ENCODE measurements around the gene FBLN1. TPM values are rescaled to one million over a fixed set of nuclear protein-coding genes. Genes with fewer than 3 reads are reported as not detected.
"Not testable (repeated sequence)": the region's sequence is repeated elsewhere in the genome, so short reads cannot be mapped to it uniquely, and the experiment has no call there.

Gene FBLN1
- total RNA-seq, 1 donor = 0.10 TPM

DNA sequence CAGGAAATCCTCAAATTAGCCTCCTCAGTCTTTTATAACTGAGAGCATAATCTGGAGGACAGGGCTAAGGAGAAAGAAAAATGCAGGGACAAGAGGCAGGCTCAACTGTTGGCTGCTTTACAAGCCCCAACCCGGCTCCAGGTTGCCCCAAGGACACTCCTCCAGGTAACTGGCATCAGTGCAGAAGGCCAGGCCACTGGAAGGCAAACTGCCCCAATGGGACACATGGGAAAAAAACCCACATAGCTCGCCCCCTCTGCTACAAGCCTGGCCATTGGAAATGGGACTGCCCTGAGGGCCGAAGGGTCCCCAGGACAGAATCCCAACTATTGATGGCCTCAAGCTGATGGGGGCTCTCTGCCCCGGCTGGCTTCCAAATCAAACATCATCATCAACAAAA lies 17.9 kb upstream of the FBLN1 start:
- no peaks in the 10 kb centered on the region for H3K9me3 ChIP-seq (ENCODE audit: low read depth, low read length)

DNA sequence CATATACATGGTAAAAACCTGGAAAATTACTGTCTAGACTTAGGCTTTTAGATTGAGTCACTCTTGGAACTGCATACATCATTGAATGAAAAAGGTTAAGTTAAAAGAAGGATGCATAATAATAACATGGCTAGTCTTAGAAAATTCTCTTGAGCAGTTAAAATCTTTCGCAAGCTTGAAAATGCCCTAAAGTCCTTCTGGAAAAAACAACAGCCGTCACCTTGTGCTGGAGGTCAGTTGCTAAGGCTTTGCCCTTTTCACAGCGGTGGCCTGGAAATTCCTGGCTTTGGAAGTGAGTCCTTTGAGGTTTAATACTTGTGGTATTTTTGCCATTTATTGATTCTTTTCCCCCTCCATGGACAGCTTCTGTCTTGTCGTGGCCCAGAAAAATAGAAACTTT lies 17.4 kb upstream of the FBLN1 start:
- H3K4me1 ChIP-seq (ENCODE audit: insufficient read depth, low read length) = no peaks in the 10 kb centered on the region
- H3K9me3 ChIP-seq (ENCODE audit: low read depth, low read length) = no peaks in the 10 kb centered on the region
- no peak overlapping the region for H3K4me3 ChIP-seq (ENCODE audit: low read length)
- peaks cover 2% of the 10 kb centered on the region for H3K27me3 ChIP-seq (ENCODE audit: insufficient read depth, low read length)

More for the DNA sequence above, 17.9 kb upstream of the FBLN1 start:
- Histone ChIP-seq H3K27me3 (ENCODE audit: insufficient read depth, low read length) (peaks cover 2% of the 10 kb centered on the region), H3K4me1 (ENCODE audit: insufficient read depth, low read length) (no peaks in the 10 kb centered on the region), H3K4me3 (ENCODE audit: low read length) (no peak overlapping the region)

DNA sequence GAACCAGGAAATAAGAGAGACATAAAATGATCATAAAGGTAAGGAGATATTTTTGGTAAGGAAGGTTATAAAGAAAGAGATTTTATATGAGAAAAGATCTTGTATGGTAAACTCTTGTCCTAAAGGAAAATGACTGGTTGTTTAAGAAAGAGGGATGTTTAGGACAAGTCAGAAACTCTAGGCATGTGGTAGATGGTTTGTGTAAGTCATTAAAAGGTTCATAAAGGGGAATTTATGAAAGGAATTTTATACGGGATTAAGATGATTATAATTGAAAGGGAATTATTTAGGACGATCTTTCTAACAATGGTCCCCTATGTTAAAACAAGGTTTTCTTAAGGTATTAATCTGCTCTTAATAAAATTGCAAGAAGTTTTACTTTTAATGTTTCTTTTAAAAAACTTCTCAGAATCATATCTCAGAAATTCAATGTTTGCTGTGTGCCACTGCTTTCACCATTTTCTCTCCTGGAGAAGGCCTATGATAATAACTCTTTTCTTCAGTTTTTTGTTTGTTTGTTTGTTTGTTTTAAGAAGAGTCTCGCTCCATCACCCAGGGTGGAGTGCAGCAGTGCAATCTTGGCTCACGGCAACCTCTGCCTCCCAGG lies 13.8 kb upstream of the FBLN1 start:
- Histone ChIP-seq H3K27me3 (ENCODE audit: insufficient read depth, low read length) (peaks cover 2% of the 10 kb centered on the region), H3K4me1 (ENCODE audit: insufficient read depth, low read length) (no peaks in the 10 kb centered on the region)

DNA sequence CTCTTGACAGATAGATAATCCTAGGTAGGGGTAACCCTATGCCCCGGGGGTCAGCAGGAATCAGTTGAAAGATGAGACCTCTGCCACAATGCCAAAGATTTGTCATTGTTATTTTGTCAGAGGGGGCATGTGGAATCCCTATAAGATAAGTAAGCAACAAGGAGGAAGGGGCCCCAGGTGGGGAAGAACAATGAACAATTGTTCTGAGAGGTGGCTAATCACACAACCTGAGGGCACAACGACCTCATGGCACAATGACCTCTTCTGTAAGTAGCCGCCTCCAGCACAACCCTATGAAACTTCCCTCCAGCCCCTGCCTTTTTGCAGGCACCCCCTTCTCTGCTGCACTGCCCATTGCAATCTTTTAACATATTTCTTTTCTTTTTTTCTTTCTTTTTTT lies 11.8 kb upstream of the FBLN1 start:
- H3K27me3 ChIP-seq (ENCODE audit: insufficient read depth, low read length) = peaks cover 2% of the 10 kb centered on the region
- no peak overlapping the region for H3K4me3 ChIP-seq (ENCODE audit: low read length)
- H3K9me3 ChIP-seq (ENCODE audit: low read depth, low read length) = no peaks in the 10 kb centered on the region
- no peaks in the 10 kb centered on the region for H3K4me1 ChIP-seq (ENCODE audit: insufficient read depth, low read length)

More for the DNA sequence above, 13.8 kb upstream of the FBLN1 start:
- H3K4me3 ChIP-seq (ENCODE audit: low read length) = no peak overlapping the region
- H3K9me3 ChIP-seq (ENCODE audit: low read depth, low read length) = no peaks in the 10 kb centered on the region

DNA sequence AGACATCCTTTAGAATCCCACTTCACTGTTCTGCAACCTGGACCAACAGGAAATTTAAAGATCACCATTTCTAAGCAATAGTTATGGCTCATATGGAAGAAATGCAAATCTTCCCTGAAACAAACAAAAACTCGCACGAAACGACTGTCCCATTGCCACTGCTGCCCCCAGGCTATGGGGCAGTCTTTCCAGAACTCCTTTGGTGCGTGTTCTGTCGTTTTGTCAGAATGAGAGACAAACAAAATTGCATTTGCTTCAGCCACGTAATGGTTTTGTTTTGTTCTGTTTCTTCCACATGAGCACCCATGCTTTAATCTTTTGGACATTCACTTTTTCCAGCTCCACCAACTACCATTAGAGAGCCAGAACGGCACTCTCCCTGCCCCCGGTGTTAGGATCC lies 10.8 kb upstream of the FBLN1 start:
- Histone ChIP-seq H3K27me3 (ENCODE audit: insufficient read depth, low read length) (peaks cover 2% of the 10 kb centered on the region), H3K4me1 (ENCODE audit: insufficient read depth, low read length) (no peaks in the 10 kb centered on the region), H3K4me3 (ENCODE audit: low read length) (no peak overlapping the region), H3K9me3 (ENCODE audit: low read depth, low read length) (no peaks in the 10 kb centered on the region)

DNA sequence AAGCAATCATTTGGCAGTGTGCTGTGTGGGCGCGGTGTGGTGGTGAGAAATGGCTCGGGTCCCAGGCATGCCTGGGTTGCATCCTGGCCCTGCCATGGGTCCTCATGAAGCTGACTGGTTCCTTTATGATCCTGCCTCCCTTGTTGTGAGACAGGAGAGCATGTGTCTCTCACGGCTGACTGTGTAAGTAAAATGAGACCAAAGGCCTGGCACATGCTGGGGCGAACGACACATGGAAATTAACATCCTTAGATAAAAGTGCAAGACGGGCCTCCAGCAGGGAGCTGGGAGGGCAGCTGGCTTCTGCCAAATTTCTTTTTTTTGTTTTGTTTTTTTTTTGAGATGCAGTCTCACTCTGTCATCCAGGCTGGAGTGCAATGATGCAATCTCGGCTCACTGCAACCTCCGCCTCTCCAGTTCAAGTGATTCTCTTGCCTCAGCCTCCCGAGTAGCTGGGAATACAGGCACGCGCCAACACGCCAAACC lies 9.4 kb upstream of the FBLN1 start:
- Histone ChIP-seq H3K27me3 (ENCODE audit: insufficient read depth, low read length) (no peaks in the 10 kb centered on the region), H3K9me3 (ENCODE audit: low read depth, low read length) (no peaks in the 10 kb centered on the region), H3K4me1 (ENCODE audit: insufficient read depth, low read length) (no peaks in the 10 kb centered on the region), H3K4me3 (ENCODE audit: low read length) (no peak overlapping the region)

DNA sequence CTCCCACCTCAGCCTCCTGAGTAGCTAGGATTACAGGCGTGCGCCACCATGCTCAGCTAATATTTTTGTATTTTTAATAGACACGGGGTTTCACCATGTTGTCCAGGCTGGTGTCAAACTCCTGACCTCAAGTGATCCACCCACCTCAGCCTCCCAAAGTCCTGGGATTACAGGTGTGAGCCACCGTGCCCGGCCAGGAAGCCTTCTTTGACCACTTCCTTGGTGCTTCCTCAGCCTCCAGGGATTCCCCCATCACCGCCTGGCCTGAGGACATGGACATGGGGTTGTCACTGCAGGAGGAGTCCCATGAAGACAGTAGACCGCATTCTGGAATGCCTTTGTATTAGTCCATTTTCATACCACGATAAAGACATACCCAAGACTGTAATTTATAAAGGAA lies 8.4 kb upstream of the FBLN1 start:
- H3K4me3 ChIP-seq (ENCODE audit: low read length); H3K9me3 ChIP-seq (ENCODE audit: low read depth, low read length); H3K27me3 ChIP-seq (ENCODE audit: insufficient read depth, low read length); H3K4me1 ChIP-seq (ENCODE audit: insufficient read depth, low read length): not testable (repeated sequence)

DNA sequence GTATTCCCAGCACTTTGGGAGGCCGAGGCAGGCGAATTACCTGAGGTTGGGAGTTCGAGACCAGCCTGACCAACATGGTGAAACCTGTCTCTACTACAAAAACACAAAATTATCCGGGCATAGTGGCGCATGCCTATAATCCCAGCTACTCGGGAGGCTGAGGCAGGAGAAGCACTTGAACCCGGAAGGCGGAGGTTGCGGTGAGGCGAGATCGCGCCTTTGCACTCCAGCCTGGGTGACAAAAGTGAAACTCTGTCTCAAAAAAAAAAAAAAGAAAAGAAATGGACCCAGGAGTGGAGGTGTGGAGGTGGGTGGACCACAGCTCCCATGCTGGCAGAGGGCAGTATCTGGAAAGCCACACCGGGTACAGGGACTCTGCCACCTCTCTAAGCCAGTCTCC lies 7.1 kb upstream of the FBLN1 start:
- H3K4me3 ChIP-seq (ENCODE audit: low read length); H3K9me3 ChIP-seq (ENCODE audit: low read depth, low read length); H3K27me3 ChIP-seq (ENCODE audit: insufficient read depth, low read length); H3K4me1 ChIP-seq (ENCODE audit: insufficient read depth, low read length): not testable (repeated sequence)

DNA sequence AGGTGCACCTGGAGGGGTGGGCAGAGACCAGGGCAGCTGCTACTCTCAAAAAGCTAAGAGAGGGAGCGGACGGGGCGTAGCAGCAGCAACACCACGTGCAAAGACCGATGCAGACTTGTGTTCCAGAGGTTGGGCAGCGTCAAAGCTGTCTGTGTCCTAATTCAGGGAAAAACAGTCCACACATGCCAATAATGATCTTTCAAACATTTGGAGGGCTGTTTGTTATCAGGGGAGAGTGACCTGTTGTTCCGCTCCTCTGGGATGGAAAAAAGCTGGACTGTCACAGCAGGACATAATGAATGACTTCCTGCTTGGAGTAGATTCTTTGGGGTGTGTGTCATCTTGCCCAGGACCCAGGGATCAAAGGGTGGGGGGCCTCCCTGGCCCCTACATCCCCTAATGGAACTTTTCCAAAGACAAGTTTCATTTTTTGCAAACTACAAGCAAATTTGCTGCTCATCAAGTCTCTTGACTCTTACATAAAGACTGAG lies 6.2 kb upstream of the FBLN1 start:
- Histone ChIP-seq H3K4me1 (ENCODE audit: insufficient read depth, low read length) (no peaks in the 10 kb centered on the region), H3K9me3 (ENCODE audit: low read depth, low read length) (no peaks in the 10 kb centered on the region), H3K4me3 (ENCODE audit: low read length) (no peak overlapping the region)

DNA sequence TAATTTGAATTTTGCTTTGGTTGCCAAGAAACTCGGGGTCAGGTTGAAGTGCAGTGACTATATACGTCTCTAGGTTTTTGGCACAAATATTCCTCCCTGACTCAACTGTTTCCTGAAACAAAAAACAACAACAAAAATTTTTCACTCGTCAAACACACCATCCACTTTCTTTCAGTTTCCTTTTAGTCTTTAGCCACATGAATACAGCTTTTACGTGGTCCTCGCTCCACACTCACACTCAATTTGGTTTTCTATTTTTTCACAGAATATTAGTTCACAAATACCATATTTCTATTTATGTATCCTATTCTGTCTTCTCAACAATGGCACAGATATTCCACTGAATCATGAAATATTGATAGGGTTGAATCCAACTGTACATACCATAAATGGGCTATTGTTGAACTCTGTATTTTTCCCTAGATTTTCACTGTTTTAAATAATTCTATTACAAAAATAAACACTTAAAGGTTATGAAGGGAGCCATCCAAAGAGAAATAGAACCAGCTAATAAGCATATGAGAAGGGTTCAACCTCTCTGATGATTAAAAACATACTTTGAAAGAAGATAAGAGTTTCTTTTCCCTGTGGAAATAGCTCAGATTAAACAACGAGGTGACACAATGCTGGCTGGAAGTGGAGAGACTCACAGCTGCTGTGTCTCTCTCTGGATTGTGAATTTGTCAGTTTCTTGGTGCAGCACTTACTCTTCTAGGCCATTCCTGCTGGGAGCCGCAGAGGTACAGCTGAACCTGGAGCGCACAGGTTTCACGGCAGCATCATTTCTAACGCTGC lies 5.1 kb upstream of the FBLN1 start:
- no peak overlapping the region for H3K4me3 ChIP-seq (ENCODE audit: low read length)
- H3K27me3 ChIP-seq (ENCODE audit: insufficient read depth, low read length) = peaks cover 7% of the 10 kb centered on the region
- no peaks in the 10 kb centered on the region for H3K9me3 ChIP-seq (ENCODE audit: low read depth, low read length)
- no peaks in the 10 kb centered on the region for H3K4me1 ChIP-seq (ENCODE audit: insufficient read depth, low read length)

More for the DNA sequence above, 6.2 kb upstream of the FBLN1 start:
- no peaks in the 10 kb centered on the region for H3K27me3 ChIP-seq (ENCODE audit: insufficient read depth, low read length)

DNA sequence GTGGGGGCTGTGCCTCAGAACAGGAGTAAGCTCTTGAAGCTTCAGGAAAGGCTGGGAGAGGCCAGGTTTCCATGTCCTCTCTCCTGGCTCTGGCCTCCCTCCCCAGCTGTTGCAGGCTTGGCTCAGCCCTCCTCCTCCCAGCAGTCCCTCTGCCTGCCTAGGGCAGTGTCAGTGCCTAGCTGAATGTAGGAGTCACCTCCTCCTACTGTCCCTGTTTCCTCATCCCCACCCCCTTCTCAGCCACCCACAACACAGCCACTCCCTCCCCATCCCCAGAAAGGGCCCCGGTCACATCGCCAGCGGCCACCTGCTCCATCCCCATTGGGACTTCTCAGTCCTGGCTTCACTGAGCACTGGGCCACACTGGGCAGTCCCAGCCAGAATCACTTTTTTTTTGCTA lies 2.9 kb upstream of the FBLN1 start:
- Histone ChIP-seq H3K9me3 (ENCODE audit: low read depth, low read length) (no peaks in the 10 kb centered on the region), H3K4me3 (ENCODE audit: low read length) (no peak overlapping the region), H3K27me3 (ENCODE audit: insufficient read depth, low read length) (peaks cover 19% of the 10 kb centered on the region), H3K4me1 (ENCODE audit: insufficient read depth, low read length) (no peaks in the 10 kb centered on the region)

DNA sequence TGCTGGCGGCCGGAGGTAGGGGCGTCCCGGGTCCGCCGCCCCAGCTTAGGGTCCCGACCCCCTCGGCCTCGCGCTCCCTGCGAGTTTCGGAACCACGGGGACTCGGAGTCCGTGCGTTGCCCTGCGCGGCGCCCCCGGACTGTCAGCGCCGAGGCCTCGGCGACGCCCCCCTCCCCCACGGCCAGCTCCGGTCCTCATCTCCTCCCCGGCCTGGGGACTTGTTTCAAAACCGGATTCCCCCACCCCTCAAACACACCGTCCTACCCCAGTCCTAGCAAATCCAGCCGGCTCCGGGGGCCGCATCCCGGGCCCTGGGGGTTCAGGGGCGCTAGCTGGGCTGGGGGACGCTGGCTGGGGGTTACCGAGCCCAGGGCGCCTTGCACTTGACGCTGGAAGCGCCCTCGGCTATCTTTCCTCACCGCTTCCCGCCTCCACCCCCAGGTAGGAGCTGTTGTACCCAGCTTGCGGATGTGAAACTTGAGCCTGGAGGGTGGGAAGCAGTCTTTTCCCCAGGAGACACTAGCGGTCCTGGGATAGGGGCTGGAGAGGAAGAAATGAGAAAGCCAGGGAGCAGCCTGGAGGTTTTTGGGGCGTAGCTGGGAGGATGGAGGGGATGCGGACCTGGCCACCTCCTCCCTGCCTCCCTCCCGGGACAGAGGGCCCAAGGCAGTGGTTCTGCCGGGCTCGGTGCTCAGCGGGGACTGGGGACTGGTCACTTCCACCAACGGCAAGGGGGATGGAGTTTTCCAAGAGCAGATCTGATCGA lies 550 bp downstream of the FBLN1 start:
- Histone ChIP-seq H3K9me3 (ENCODE audit: low read depth, low read length) (no peaks in the 10 kb centered on the region), H3K4me3 (ENCODE audit: low read length) (no peak overlapping the region), H3K27me3 (ENCODE audit: insufficient read depth, low read length) (peaks cover 26% of the 10 kb centered on the region), H3K4me1 (ENCODE audit: insufficient read depth, low read length) (no peaks in the 10 kb centered on the region)

DNA sequence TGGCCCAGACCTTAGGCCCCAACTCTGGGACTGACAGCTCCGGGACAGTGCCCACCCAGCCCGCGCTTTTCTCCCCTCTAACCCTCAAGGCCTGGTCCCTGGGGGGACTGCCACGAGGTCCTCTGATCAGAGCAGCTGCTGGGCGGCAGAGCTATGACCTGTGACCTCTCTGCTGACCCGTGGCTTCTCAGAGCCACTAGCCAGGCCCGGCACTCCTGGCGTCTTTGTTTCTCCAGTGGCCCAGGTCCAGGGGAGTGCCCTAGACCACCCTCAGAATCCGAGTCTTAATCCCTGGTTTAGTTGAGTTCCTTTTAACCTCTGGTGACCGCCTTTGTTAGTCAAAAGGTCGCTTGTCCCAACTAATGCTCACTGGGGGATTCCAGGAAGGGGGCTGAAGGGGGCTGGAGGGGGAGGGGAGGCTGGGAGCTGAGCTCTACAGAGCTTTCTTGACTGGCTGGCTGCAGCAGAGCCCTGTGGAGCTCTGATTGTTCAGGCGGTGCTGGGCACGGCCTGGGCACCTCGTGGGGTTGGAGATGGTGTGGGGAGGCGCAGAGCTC lies 1.2 kb downstream of the FBLN1 start:
- Histone ChIP-seq H3K4me3 (ENCODE audit: low read length) (no peak overlapping the region), H3K4me1 (ENCODE audit: insufficient read depth, low read length) (no peaks in the 10 kb centered on the region), H3K9me3 (ENCODE audit: low read depth, low read length) (no peaks in the 10 kb centered on the region), H3K27me3 (ENCODE audit: insufficient read depth, low read length) (peaks cover 26% of the 10 kb centered on the region)

DNA sequence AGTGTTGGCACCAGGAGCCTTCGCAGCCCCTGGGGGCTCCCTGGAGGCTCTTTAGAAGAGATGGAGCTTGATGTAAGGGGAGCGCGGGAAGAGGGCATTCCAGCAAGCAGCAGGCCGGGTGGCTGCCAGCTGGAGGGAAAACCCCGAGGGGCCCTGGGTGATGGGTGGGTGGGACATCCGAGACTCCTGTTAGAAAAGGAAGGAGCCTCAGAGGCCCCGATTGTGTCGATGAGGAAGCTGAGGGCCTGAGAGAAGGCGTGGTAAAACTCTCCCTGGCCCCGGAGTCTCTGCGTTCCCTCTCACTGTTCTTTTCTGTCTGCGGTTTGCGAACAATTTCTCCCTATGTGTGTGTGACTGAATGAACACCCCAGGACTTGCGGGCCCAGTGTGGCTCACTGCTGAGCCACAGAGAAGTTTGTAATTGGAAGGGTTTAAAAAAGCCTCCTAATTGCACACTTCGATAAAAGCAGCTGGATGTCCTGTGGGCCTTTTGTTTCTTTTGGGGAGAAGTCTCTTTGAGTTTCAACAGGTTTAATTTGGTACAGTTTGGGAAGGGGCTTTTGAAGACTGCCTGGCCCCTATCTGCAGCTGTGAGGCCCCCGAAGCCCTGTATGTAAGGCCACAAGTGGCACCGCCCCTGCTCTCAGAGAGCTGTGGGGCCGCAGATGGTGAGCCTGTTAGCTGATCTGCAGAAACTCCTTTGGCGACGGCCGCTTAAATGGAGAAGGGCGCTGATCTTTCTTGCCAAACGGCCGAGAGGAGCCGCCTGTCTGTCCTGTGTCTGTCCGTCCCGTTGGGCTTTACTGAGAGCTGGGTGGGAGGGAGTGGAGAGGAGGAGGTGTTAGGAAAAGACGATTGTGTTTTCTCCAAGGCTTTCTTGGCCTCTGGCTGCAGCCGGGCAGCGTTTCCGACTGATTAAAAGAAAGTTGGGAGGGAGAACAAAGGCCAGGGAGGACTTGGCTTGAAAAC lies 2.0 kb downstream of the FBLN1 start:
- H3K4me3 ChIP-seq (ENCODE audit: low read length) = no peak overlapping the region
- no peaks in the 10 kb centered on the region for H3K9me3 ChIP-seq (ENCODE audit: low read depth, low read length)
- no peaks in the 10 kb centered on the region for H3K4me1 ChIP-seq (ENCODE audit: insufficient read depth, low read length)
- peaks cover 26% of the 10 kb centered on the region for H3K27me3 ChIP-seq (ENCODE audit: insufficient read depth, low read length)

Measured in mononuclear cell (primary cell).